ENCODE data around the gene CCDC51.

The CCDC51 gene

DNA sequence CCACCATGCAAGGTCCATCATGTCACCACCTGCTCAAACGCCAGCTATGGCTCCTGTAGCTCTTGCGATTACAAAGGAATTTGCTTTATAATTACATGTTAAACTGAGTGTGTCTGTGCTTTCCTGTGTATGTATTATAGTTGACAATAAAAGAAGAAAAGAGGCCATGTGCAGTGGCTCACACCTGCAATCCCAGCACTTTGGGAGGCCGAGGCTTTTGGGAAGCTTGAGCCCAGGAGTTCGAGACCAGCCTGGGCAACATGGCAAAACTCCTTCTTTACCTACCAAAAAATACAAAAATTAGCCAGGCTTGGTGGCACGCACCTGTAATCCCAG is 33.7 kb upstream of the CCDC51 start:
- H3K4me1 ChIP-seq (ENCODE audit: control insufficient read depth, insufficient read depth, low read length) = peaks cover 37% of the 10 kb centered on the region
- peak overlapping the region; percentile 80 for H3K27ac ChIP-seq (ENCODE audit: low read depth, low read length)
- no peaks in the 10 kb centered on the region for H3K9me3 ChIP-seq (ENCODE audit: control insufficient read depth, insufficient read depth, low read depth, low read length)
- no peak overlapping the region for H3K4me3 ChIP-seq (ENCODE audit: low read depth, low read length)
- H3K36me3 ChIP-seq (ENCODE audit: control insufficient read depth, insufficient read depth, low read length) = peaks cover 17% of the 10 kb centered on the region
- peak overlapping the region; percentile 92 for H3K9ac ChIP-seq (ENCODE audit: low read length)
- no peaks in the 10 kb centered on the region for H3K27me3 ChIP-seq (ENCODE audit: control insufficient read depth, insufficient read depth, low read length)

DNA sequence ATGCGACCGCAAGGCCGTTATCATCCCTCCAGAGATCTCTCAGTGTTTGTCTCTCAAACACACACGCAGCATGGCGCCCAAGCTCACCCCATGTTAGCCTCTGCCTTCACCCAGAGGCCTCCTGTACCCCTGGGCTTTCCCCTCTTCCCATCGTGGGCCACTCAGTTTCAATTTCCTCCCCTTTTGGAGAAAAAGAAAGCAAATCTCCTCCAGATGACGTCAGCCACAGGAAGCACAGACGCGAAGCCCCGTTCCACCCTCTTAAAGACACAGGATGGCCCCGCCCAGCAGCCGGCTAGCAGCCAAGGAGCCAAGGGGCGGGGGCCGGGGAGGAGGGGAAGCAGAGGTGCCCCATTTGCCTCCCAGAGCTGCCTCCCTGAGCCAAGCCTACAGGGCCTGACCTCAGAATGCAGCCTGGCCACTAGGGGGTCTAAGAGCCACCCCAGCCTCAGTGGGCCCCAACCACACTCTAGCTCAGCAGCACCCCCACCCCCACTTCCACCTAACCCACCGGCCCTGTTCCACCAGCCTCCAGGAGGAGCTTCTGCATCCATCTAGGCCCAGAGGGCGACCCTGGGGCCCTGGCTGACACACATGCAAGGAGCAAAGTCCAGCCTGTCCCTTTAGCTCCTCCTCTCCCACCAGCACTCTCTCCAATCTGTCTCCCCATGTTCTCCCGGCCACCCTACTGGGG is 33.2 kb upstream of the CCDC51 start:
- H3K27me3 ChIP-seq (ENCODE audit: control insufficient read depth, insufficient read depth, low read length) = no peaks in the 10 kb centered on the region
- peaks cover 22% of the 10 kb centered on the region for H3K36me3 ChIP-seq (ENCODE audit: control insufficient read depth, insufficient read depth, low read length)
- H3K9me3 ChIP-seq (ENCODE audit: control insufficient read depth, insufficient read depth, low read depth, low read length) = no peaks in the 10 kb centered on the region
- H3K9ac ChIP-seq (ENCODE audit: low read length) = peak overlapping the region; percentile 92
- peak overlapping the region; percentile 80 for H3K27ac ChIP-seq (ENCODE audit: low read depth, low read length)
- H3K4me3 ChIP-seq (ENCODE audit: low read depth, low read length) = peak overlapping the region; percentile 71
- peaks cover 37% of the 10 kb centered on the region for H3K4me1 ChIP-seq (ENCODE audit: control insufficient read depth, insufficient read depth, low read length)

DNA sequence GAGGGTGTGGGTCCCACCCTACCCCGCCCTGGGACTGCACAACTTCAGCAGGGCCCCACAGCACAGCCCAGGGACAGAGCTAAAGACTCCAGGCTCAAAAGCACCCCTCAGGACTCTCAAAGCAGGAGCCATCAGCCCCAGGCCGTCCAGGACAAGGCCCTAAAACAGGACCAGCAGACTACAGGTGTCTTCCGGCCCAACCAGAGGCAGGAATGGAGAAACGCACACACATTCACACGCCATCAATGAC is 32.7 kb upstream of the CCDC51 start:
- Histone ChIP-seq H3K27me3 (ENCODE audit: control insufficient read depth, insufficient read depth, low read length) (no peaks in the 10 kb centered on the region), H3K9me3 (ENCODE audit: control insufficient read depth, insufficient read depth, low read depth, low read length) (no peaks in the 10 kb centered on the region), H3K27ac (ENCODE audit: low read depth, low read length) (peak overlapping the region; percentile 80), H3K4me3 (ENCODE audit: low read depth, low read length) (peak overlapping the region; percentile 71), H3K36me3 (ENCODE audit: control insufficient read depth, insufficient read depth, low read length) (peaks cover 26% of the 10 kb centered on the region), H3K4me1 (ENCODE audit: control insufficient read depth, insufficient read depth, low read length) (peaks cover 34% of the 10 kb centered on the region), H3K9ac (ENCODE audit: low read length) (peak overlapping the region; percentile 92)

DNA sequence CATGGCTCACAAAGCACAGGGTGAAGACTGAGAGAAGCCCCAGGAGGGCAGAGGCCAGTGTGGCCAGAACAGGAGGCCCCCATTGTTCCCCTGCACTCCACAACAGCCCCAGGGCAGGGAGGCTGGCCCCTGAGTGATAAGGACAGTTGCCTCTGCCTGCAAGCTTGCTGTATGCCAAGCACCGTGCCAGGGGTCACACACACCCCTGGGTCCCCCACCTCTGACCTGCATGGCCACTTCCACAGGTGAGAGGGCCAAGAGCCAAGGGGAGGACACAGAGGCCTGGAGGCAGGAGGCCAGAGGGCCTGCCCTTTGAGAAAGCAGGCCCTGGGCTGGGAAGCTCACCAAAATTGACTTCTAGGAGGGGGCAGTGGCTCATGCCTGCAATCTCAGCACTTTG is 30.4 kb upstream of the CCDC51 start:
- Histone ChIP-seq H3K4me3 (ENCODE audit: low read depth, low read length) (no peak overlapping the region), H3K36me3 (ENCODE audit: control insufficient read depth, insufficient read depth, low read length) (peaks cover 37% of the 10 kb centered on the region), H3K27ac (ENCODE audit: low read depth, low read length) (no peak overlapping the region), H3K4me1 (ENCODE audit: control insufficient read depth, insufficient read depth, low read length) (peaks cover 40% of the 10 kb centered on the region), H3K9me3 (ENCODE audit: control insufficient read depth, insufficient read depth, low read depth, low read length) (no peaks in the 10 kb centered on the region), H3K9ac (ENCODE audit: low read length) (peak overlapping the region; percentile 24), H3K27me3 (ENCODE audit: control insufficient read depth, insufficient read depth, low read length) (no peaks in the 10 kb centered on the region)

DNA sequence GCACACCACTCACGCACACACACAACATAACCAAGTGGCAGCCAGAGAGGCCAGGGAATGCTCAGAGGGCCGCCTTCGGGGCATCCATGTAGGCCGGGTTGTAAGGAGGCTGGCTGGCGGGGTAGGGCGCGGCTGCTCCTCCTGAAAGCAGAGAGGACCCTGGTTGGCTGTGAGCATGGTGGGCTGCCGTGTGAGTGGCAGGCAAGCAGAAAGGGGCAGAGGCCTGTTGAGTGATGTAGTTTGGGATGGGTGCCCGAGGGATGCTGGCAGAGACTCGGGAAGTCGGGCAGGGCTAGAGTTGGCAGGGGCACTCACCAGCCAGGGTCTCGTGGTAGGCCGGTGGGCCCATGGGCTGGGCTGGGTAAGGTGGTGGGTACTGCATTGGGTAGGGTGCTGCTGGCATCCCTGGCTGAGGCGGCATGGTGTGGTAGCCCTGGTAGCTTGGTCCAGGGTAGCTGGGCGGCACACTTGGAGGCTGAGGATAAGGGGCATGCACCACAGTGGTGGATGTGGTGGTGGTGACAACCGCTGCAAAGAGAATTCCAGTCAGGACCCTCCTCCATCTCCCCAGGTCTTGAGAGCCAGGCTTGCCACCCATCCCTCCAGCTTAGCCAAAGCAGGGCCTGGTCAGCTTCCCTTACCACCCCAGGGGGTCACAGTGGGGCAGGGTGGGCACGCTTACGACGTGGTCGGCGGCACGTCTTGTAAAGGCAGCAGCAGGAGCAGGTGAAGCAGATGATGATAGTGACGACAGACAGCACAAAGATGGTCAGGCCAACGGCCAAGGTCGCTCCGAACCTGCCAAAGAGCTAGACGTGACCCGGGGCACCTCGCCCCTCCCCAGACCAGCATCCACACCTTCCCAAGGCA is 29.4 kb upstream of the CCDC51 start:
- H3K9ac ChIP-seq (ENCODE audit: low read length) = no peak overlapping the region
- H3K4me1 ChIP-seq (ENCODE audit: control insufficient read depth, insufficient read depth, low read length) = peaks cover 36% of the 10 kb centered on the region
- no peaks in the 10 kb centered on the region for H3K9me3 ChIP-seq (ENCODE audit: control insufficient read depth, insufficient read depth, low read depth, low read length)
- peaks cover 43% of the 10 kb centered on the region for H3K36me3 ChIP-seq (ENCODE audit: control insufficient read depth, insufficient read depth, low read length)
- no peak overlapping the region for H3K4me3 ChIP-seq (ENCODE audit: low read depth, low read length)
- H3K27me3 ChIP-seq (ENCODE audit: control insufficient read depth, insufficient read depth, low read length) = no peaks in the 10 kb centered on the region
- no peak overlapping the region for H3K27ac ChIP-seq (ENCODE audit: low read depth, low read length)

DNA sequence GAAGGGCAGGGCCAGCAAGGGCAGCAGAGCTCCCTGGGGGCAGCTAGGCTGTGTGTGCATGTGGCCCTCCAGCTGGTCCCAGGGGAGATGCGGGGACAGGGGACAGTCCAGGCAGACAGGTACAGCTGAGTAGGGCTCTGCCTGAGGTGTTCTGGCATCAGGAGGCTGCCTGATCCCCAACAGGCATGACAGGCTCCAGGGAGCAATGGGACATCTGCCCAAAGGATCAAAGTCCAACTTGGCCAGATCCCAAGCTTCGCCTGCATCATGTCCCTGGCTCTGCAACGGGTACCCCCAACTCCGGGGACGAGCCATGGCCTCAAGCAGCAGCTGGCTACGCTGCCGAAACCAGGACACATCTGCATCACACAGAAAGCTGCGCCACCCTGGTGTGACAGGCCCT is 28.4 kb upstream of the CCDC51 start:
- Histone ChIP-seq H3K9ac (ENCODE audit: low read length) (no peak overlapping the region), H3K27ac (ENCODE audit: low read depth, low read length) (no peak overlapping the region), H3K27me3 (ENCODE audit: control insufficient read depth, insufficient read depth, low read length) (no peaks in the 10 kb centered on the region), H3K4me3 (ENCODE audit: low read depth, low read length) (no peak overlapping the region), H3K36me3 (ENCODE audit: control insufficient read depth, insufficient read depth, low read length) (peaks cover 46% of the 10 kb centered on the region), H3K9me3 (ENCODE audit: control insufficient read depth, insufficient read depth, low read depth, low read length) (no peaks in the 10 kb centered on the region), H3K4me1 (ENCODE audit: control insufficient read depth, insufficient read depth, low read length) (peaks cover 31% of the 10 kb centered on the region)

DNA sequence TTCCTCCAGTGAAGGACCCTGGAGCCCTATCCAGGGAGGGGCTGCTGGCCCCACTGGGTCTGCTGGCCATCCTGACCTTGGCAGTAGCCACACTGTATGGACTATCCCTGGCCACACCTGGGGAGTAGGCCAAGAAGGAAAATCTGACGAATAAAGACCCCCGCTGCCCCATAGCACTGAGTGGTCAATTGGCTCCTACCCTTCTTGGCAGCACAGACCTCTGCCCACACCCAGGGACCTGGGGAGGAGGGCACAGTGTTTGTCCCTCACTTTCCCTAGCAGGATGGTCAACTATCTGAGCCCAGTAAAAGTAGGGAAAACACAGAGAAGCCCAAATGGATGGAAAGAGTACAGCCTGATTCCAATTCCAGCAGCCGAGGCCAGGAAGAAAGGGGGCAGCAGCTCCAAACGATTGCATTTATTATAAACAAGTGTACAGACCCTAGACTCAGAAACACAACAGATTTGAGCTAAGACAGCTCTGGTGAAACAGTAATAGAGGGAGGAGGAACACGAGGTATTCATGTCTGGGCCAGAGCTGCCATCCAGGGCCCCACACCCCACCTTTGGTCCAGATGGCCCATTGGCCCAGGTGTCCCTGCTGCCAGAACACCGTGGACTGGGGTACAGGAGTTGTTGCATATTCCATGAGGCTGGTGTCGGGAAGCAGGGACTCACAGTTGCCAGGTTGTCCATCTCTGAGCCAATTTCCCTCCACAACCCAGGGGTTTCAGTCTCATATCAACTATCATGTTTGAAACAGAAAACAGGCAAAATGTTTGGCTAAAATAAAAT is 27.8 kb upstream of the CCDC51 start:
- Histone ChIP-seq H3K4me3 (ENCODE audit: low read depth, low read length) (no peak overlapping the region), H3K4me1 (ENCODE audit: control insufficient read depth, insufficient read depth, low read length) (peaks cover 29% of the 10 kb centered on the region), H3K36me3 (ENCODE audit: control insufficient read depth, insufficient read depth, low read length) (peaks cover 46% of the 10 kb centered on the region), H3K27ac (ENCODE audit: low read depth, low read length) (peak overlapping the region; percentile 97; the same call in 1 of the 2 replicates), H3K9ac (ENCODE audit: low read length) (no peak overlapping the region), H3K9me3 (ENCODE audit: control insufficient read depth, insufficient read depth, low read depth, low read length) (no peaks in the 10 kb centered on the region), H3K27me3 (ENCODE audit: control insufficient read depth, insufficient read depth, low read length) (no peaks in the 10 kb centered on the region)

DNA sequence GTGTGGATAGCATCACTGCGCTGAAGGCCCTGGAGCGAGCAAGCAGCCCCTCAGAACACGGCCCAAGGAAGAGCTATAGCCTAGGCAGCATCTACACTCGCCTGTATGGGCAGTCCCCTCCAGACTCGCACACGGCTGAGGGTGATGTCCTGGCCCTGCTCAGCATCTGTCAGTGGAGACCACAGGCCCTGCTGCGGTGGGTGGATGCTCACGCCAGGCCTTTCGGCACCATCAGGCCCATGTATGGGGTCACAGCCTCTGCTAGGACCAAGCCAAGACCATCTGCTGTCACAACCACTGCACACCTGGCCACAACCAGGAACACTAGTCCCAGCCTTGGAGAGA is 27.2 kb upstream of the CCDC51 start:
- Histone ChIP-seq H3K27ac (ENCODE audit: low read depth, low read length) (peak overlapping the region; percentile 97; the same call in 1 of the 2 replicates), H3K9me3 (ENCODE audit: control insufficient read depth, insufficient read depth, low read depth, low read length) (no peaks in the 10 kb centered on the region), H3K4me1 (ENCODE audit: control insufficient read depth, insufficient read depth, low read length) (peaks cover 29% of the 10 kb centered on the region), H3K9ac (ENCODE audit: low read length) (peak overlapping the region; percentile 76), H3K36me3 (ENCODE audit: control insufficient read depth, insufficient read depth, low read length) (peaks cover 46% of the 10 kb centered on the region), H3K27me3 (ENCODE audit: control insufficient read depth, insufficient read depth, low read length) (no peaks in the 10 kb centered on the region), H3K4me3 (ENCODE audit: low read depth, low read length) (no peak overlapping the region)

DNA sequence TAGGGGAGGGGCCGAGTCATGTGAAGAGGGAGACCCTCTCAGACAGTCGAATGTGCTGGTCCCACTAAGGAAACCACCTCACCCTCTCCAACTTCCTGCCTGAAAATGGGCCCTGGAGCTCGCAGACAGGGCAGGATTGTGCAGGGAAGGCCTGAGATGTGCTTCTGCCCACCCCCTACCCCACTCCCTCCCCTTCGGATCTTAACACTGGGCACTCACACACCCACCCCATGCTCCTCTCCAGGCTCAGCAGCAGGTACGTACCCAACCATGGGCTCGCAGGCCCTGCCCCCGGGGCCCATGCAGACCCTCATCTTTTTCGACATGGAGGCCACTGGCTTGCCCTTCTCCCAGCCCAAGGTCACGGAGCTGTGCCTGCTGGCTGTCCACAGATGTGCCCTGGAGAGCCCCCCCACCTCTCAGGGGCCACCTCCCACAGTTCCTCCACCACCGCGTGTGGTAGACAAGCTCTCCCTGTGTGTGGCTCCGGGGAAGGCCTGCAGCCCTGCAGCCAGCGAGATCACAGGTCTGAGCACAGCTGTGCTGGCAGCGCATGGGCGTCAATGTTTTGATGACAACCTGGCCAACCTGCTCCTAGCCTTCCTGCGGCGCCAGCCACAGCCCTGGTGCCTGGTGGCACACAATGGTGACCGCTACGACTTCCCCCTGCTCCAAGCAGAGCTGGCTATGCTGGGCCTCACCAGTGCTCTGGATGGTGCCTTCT is 26.6 kb upstream of the CCDC51 start:
- peaks cover 46% of the 10 kb centered on the region for H3K36me3 ChIP-seq (ENCODE audit: control insufficient read depth, insufficient read depth, low read length)
- H3K9ac ChIP-seq (ENCODE audit: low read length) = peak overlapping the region; percentile 76
- peak overlapping the region; percentile 97 for H3K27ac ChIP-seq (ENCODE audit: low read depth, low read length)
- H3K9me3 ChIP-seq (ENCODE audit: control insufficient read depth, insufficient read depth, low read depth, low read length) = no peaks in the 10 kb centered on the region
- no peaks in the 10 kb centered on the region for H3K27me3 ChIP-seq (ENCODE audit: control insufficient read depth, insufficient read depth, low read length)
- H3K4me3 ChIP-seq (ENCODE audit: low read depth, low read length) = no peak overlapping the region
- H3K4me1 ChIP-seq (ENCODE audit: control insufficient read depth, insufficient read depth, low read length) = peaks cover 29% of the 10 kb centered on the region

DNA sequence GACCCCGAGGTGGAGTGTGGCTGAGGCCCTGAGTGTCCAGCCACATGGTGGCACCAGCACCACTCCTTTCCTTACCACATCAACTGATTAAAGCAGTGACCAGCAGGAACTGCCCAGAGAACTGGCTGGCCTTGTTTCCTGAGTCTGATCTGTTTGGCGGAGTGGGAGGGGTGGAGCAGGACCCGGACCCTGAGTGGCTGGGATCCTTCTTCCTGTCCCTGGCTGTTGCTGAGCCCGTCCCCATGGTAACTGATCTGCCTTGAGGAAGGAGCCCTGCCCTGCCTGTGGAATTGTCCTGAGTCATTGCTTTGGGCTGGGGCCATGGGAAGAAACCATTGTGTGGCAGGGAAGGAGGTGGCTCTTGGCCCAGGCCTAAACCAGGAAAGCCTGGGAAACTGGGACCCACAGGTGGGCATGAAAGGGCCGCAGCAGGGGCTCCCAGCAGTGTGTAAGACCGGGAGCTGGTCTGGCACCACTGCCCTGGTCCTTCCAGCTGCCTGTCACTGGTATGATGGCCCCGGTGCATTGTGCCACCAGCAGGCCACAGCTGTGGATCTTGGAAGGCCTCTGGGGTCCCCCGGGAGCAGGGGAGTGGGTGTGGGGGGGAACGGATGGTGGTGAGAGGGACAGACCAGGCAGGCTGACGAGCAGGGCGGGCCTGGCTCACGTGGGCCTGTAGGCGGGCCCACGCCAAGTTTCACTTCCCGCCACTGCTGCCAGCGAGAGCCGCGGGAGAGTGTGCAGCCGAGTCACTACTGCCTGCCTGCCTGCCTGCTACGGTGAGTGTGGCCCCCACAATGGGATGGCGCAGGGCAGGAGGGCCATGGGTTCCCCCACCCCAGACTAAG is 25.8 kb upstream of the CCDC51 start:
- Histone ChIP-seq H3K4me3 (ENCODE audit: low read depth, low read length) (no peak overlapping the region), H3K36me3 (ENCODE audit: control insufficient read depth, insufficient read depth, low read length) (peaks cover 54% of the 10 kb centered on the region), H3K27me3 (ENCODE audit: control insufficient read depth, insufficient read depth, low read length) (no peaks in the 10 kb centered on the region), H3K4me1 (ENCODE audit: control insufficient read depth, insufficient read depth, low read length) (peaks cover 29% of the 10 kb centered on the region), H3K9ac (ENCODE audit: low read length) (peak overlapping the region; percentile 76), H3K9me3 (ENCODE audit: control insufficient read depth, insufficient read depth, low read depth, low read length) (no peaks in the 10 kb centered on the region), H3K27ac (ENCODE audit: low read depth, low read length) (peak overlapping the region; percentile 97)
